CD4-positive, alpha-beta T cell (primary cell): Measurements from ENCODE around the gene IKBIP. TPM values are rescaled to one million over a fixed set of nuclear protein-coding genes. Genes with fewer than 3 reads are reported as not detected.

Source experiments
- ATAC-seq: fragments of 200-7000 bp; cut with Tn5 transposase; one replicate; pipeline ENCODE4 v1.10.0; 2022; ENCODE audit warnings: mild to moderate bottlenecking; ENCODE audit not compliant: poor library complexity
- CTCF ChIA-PET: fragments of 350-600 bp; sonication (Branson Sonifier 250); formaldehyde crosslinking; loops from one replicate; lab custom pipeline; 2021; ENCODE audit warnings: antibody characterized with exemption, inconsistent platforms; lab: Charles Lee
- POLR2A ChIA-PET: fragments of 350-600 bp; sonication (Branson Sonifier 250); formaldehyde crosslinking; loops from one replicate; lab custom pipeline; 2021; ENCODE audit warnings: antibody characterized with exemption, inconsistent platforms; lab: Charles Lee
- DNase-seq, 14 experiments: peaks; one replicate each; pipeline ENCODE4 v3.0.0-alpha.2; 2013 to 2020; ENCODE audit warnings: mixed read lengths in 2 of 14
- H3K27ac ChIP-seq, 2 donors: one replicate each; pipeline versions ENCODE4 v1.5.1 to v1.7.0; 2013; ENCODE audit warnings: low read length in 2 of 2, low read depth in 1 of 2, mild to moderate bottlenecking in 1 of 2
- H3K27me3 ChIP-seq, 2 experiments: 1 replicate in 1 of 2; 2 replicates in 1 of 2; pipeline versions ENCODE4 v1.6.1 to v1.7.0; 2013; ENCODE audit warnings: low read length in 2 of 2, control low read depth in 1 of 2, mild to moderate bottlenecking in 1 of 2, moderate library complexity in 1 of 2; ENCODE audit not compliant: insufficient read depth in 2 of 2, control insufficient read depth in 1 of 2
- H3K36me3 ChIP-seq: one replicate; pipeline ENCODE4 v1.6.1; 2013; ENCODE audit warnings: low read length, control low read depth; ENCODE audit not compliant: insufficient read depth
- H3K4me1 ChIP-seq: one replicate; pipeline ENCODE4 v1.6.1; 2013; ENCODE audit warnings: low read length, control low read depth; ENCODE audit not compliant: insufficient read depth
- H3K4me3 ChIP-seq: one replicate; pipeline ENCODE4 v1.5.1; 2013; ENCODE audit warnings: mild to moderate bottlenecking, low read length, moderate library complexity
- H3K9me3 ChIP-seq, 2 experiments: 1 replicate in 1 of 2; 2 replicates in 1 of 2; pipeline versions ENCODE4 v1.6.1 to v1.7.0; 2013; ENCODE audit warnings: low read length in 2 of 2, mild to moderate bottlenecking in 2 of 2, control low read depth in 1 of 2, moderate library complexity in 1 of 2; ENCODE audit not compliant: control insufficient read depth in 1 of 2, insufficient read depth in 1 of 2
- H3K27ac Mint-ChIP-seq: one replicate; pipeline ENCODE4 v1.8.0; 2020; ENCODE audit warnings: mixed read lengths
- H3K27me3 Mint-ChIP-seq: one replicate; pipeline ENCODE4 v1.8.0; 2021; ENCODE audit warnings: mixed read lengths
- H3K36me3 Mint-ChIP-seq: one replicate; pipeline ENCODE4 v1.8.0; 2021; ENCODE audit warnings: low read depth, mixed read lengths
- H3K4me1 Mint-ChIP-seq: one replicate; pipeline ENCODE4 v1.8.0; 2021; ENCODE audit warnings: low read depth, mixed read lengths
- H3K4me3 Mint-ChIP-seq: one replicate; pipeline ENCODE4 v1.8.0; 2020; ENCODE audit warnings: mild to moderate bottlenecking, mixed read lengths
- H3K9me3 Mint-ChIP-seq: one replicate; pipeline ENCODE4 v1.8.0; 2020; ENCODE audit warnings: mixed read lengths
- CTCF ChIP-seq: fragments of 200-600 bp; IDR thresholded peaks from one replicate; pipeline ENCODE4 v1.8.0; 2022; ENCODE audit warnings: antibody characterized with exemption, mild to moderate bottlenecking
- intact Hi-C, 2 experiments: fragments of 100-400 bp; cut with DNase I in 1 of 2; cut with micrococcal nuclease in 1 of 2; formaldehyde crosslinking; loops; one replicate each; pipeline versions ENCODE4 v1.15.1 to v1.9.0; 2023 to 2025; cut with DNase I, micrococcal nuclease
- total RNA-seq, 174 experiments: library from RNA in 2 of 174; stranded (reverse) in 2 of 174; gene quantifications; one replicate each; pipeline ENCODE4 v1.2.3 and lab custom pipeline; 2021 to 2026

Gene IKBIP
- total RNA-seq, 2 experiments from 2014 or later = 0.56 to 0.82 TPM

DNA sequence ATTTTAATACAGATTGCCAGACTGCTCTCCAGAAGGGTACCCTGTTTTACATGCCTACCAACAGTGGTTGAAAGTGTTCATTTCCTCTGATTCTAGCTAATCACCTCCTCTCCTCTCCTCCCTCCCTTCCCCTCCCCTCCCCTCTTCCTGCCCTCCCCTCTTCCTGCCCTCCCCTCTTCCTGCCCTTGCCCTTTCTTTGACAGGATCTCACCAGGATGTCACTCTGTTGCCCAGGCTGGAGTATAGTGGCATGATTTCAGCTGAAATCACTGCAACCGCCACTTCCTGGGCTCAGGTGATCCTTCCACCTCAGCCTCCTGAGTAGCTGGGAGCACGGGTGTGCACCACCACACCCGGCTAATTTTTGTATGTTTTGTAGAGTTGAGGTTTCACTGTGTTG is 25.2 kb upstream of the IKBIP start:
- no peak for TF ChIP-seq CTCF
- ATAC-seq (peak; percentile 14), DNase-seq (peak in 1 of 14 experiments; percentile 34)
- Histone ChIP-seq H3K4me1 (peaks cover 4% of the 10 kb centered on the region), H3K9me3 (peaks cover 0 to 5% of the 10 kb centered on the region in 2 experiments), H3K36me3 (peaks cover 72% of the 10 kb centered on the region), H3K4me3 (no peak overlapping the region), H3K27me3 (no peaks in the 10 kb centered on the region), H3K27ac (no peak overlapping the region)
- Mint-ChIP-seq H3K9me3 (no peaks in the 10 kb centered on the region), H3K36me3 (peaks cover 85% of the 10 kb centered on the region), H3K27me3 (no peaks in the 10 kb centered on the region), H3K27ac (no peak overlapping the region), H3K4me3 (no peak overlapping the region), H3K4me1 (peaks cover 22% of the 10 kb centered on the region)
- ChIA-PET CTCF (no interaction called here), POLR2A (interaction anchor here (0.6 to 1.4 kb wide), 2 partner anchors 14 to 149 kb away, joined by 3 read pairs; no protein-coding TSS in a partner anchor)
- intact Hi-C loops = no loop called here

- no peaks in the 10 kb centered on the region for H3K9me3 Mint-ChIP-seq
- H3K4me3 ChIP-seq = no peak overlapping the region
- ATAC-seq (no peak), DNase-seq (no peak)
- ChIA-PET POLR2A (no interaction called here), CTCF (no interaction called here)
- no peaks in the 10 kb centered on the region for H3K9me3 ChIP-seq
- intact Hi-C loops = no loop called here
- no peak overlapping the region for H3K4me3 Mint-ChIP-seq
- H3K27me3 Mint-ChIP-seq = no peaks in the 10 kb centered on the region
- H3K27ac Mint-ChIP-seq = no peak overlapping the region
- peaks cover 80% of the 10 kb centered on the region for H3K36me3 Mint-ChIP-seq
- no peaks in the 10 kb centered on the region for H3K27me3 ChIP-seq
- peaks cover 49% of the 10 kb centered on the region for H3K36me3 ChIP-seq
- H3K4me1 Mint-ChIP-seq = peaks cover 11% of the 10 kb centered on the region
- TF ChIP-seq CTCF = no peak
- no peaks in the 10 kb centered on the region for H3K4me1 ChIP-seq
- H3K27ac ChIP-seq = no peak overlapping the region
These were observed 15.9 kb upstream of the IKBIP start for GRCh38 chr12:98660521-98660920.

- Mint-ChIP-seq H3K27ac (peak overlapping the region; percentile 4), H3K4me3 (no peak overlapping the region), H3K27me3 (no peaks in the 10 kb centered on the region), H3K36me3 (peaks cover 60% of the 10 kb centered on the region), H3K4me1 (peaks cover 16% of the 10 kb centered on the region), H3K9me3 (no peaks in the 10 kb centered on the region)
- no peak for TF ChIP-seq CTCF
- H3K4me1 ChIP-seq = no peaks in the 10 kb centered on the region
- ATAC-seq (no peak), DNase-seq (no peak)
- intact Hi-C loops = no loop called here
- POLR2A ChIA-PET = interaction anchor here (1.6 kb wide), 1 partner anchor 63 kb away, joined by 3 read pairs; the partner anchor contains the start of gene SLC25A3
- H3K36me3 ChIP-seq = peaks cover 25% of the 10 kb centered on the region
- no peak overlapping the region for H3K4me3 ChIP-seq
- no peak overlapping the region for H3K27ac ChIP-seq
- no peaks in the 10 kb centered on the region for H3K27me3 ChIP-seq
- no peaks in the 10 kb centered on the region for H3K9me3 ChIP-seq
- CTCF ChIA-PET = no interaction called here
These were observed 11.9 kb upstream of the IKBIP start for GRCh38 chr12:98656289-98657101.
